HepG2 (cell line): Measurements from ENCODE around the gene NARF. TPM values are rescaled to one million over a fixed set of nuclear protein-coding genes. Genes with fewer than 3 reads are reported as not detected.
A peak's percentile ranks its signal among the peaks of the same experiment; 100 is the strongest.

Experiments
- DDIT3 ChIP-seq: sonication (generic); formaldehyde crosslinking; IDR thresholded peaks from 2 replicates; pipeline ENCODE4 v1.4.0; 2020; ENCODE audit warnings: mild to moderate bottlenecking, missing genetic modification reagents
- DMAP1 ChIP-seq: IDR thresholded peaks from 2 replicates; pipeline ENCODE4 v1.6.1; 2016
- GABPA ChIP-seq, 2 experiments: IDR thresholded peaks; 2 replicates each; pipeline ENCODE4 v1.6.1; 2011 to 2016; ENCODE audit warnings: low read depth in 2 of 2, low read length in 1 of 2, missing biosample characterization in 1 of 2, missing genetic modification characterization in 1 of 2
- GFI1 ChIP-seq: sonication (generic); formaldehyde crosslinking; IDR thresholded peaks from 2 replicates; pipeline ENCODE4 v1.5.0; 2020; ENCODE audit warnings: missing genetic modification reagents, mild to moderate bottlenecking, borderline replicate concordance
- HNRNPK ChIP-seq: fragments of 200-400 bp; formaldehyde crosslinking; IDR thresholded peaks from 2 replicates; pipeline ENCODE4 v1.6.1; 2018; ENCODE audit warnings: low read length, low read depth, moderate library complexity, mild to moderate bottlenecking; ENCODE audit not compliant: poor library complexity, severe bottlenecking
- MXD3 ChIP-seq: IDR thresholded peaks from 2 replicates; pipeline ENCODE4 v1.6.1; 2016; ENCODE audit warnings: mild to moderate bottlenecking, missing biosample characterization, missing genetic modification reagents
- RELA ChIP-seq: sonication (generic); formaldehyde crosslinking; IDR thresholded peaks from 2 replicates; pipeline ENCODE4 v1.4.0; 2020; ENCODE audit warnings: missing genetic modification reagents
- TBX2 ChIP-seq: sonication (generic); formaldehyde crosslinking; IDR thresholded peaks from 2 replicates; pipeline ENCODE4 v1.5.0; 2020; ENCODE audit warnings: missing genetic modification reagents, mild to moderate bottlenecking, borderline replicate concordance
- TFE3 ChIP-seq: IDR thresholded peaks from 2 replicates; pipeline ENCODE4 v1.6.1; 2016
- THAP9 ChIP-seq: sonication (generic); formaldehyde crosslinking; IDR thresholded peaks from 2 replicates; pipeline ENCODE4; 2020; ENCODE audit warnings: missing genetic modification reagents, mild to moderate bottlenecking, borderline replicate concordance
- U2AF1 ChIP-seq: fragments of 200-400 bp; formaldehyde crosslinking; optimal IDR thresholded peaks from 2 replicates; pipeline ENCODE3; 2017; ENCODE audit warnings: mild to moderate bottlenecking, low read depth, low read length
- ZBTB38 ChIP-seq: sonication (generic); formaldehyde crosslinking; IDR thresholded peaks from 2 replicates; pipeline ENCODE4 v1.5.1; 2020; ENCODE audit warnings: mild to moderate bottlenecking, missing genetic modification reagents
- ZNF33B ChIP-seq: sonication (generic); formaldehyde crosslinking; IDR thresholded peaks from 2 replicates; pipeline ENCODE4 v1.5.1; 2020; ENCODE audit warnings: mild to moderate bottlenecking, missing genetic modification reagents
- ZNF598 ChIP-seq: sonication (generic); formaldehyde crosslinking; IDR thresholded peaks from 2 replicates; pipeline ENCODE4 v1.5.1; 2020; ENCODE audit warnings: mild to moderate bottlenecking, missing genetic modification reagents, borderline replicate concordance
- ZNF816 ChIP-seq: sonication (generic); formaldehyde crosslinking; IDR thresholded peaks from 2 replicates; pipeline ENCODE4 v1.8.0; 2022; ENCODE audit warnings: missing genetic modification reagents, mild to moderate bottlenecking, borderline replicate concordance
- ZSCAN9 ChIP-seq: IDR thresholded peaks from 2 replicates; pipeline ENCODE4 v1.6.1; 2016; ENCODE audit warnings: borderline replicate concordance
- polyA plus RNA-seq, 8 experiments: library from polyadenylated mRNA; depleted of rRNA in 3 of 8; stranded (reverse) in 7 of 8; unstranded in 1 of 8; fragments of >200 nt; fragmentation: Illumina TruSeq in 4 of 8; extraction: Trizol in 4 of 8; gene quantifications; 2 replicates each; pipeline versions ENCODE4 v1.2.1 to v1.2.3, GENCODE V29; 2011 to 2016; ENCODE audit warnings: low read depth in 4 of 8, missing spikeins in 1 of 8, mixed read lengths in 1 of 8; ENCODE audit not compliant: insufficient read depth in 1 of 8
- total RNA-seq, 5 experiments: library from RNA; depleted of rRNA; stranded (reverse); fragments of >200 nt; fragmentation: Illumina TruSeq; extraction: Trizol; gene quantifications; 2 replicates each; pipeline ENCODE4 v1.2.3, GENCODE V29; 2016; ENCODE audit warnings: low read depth in 1 of 5
- TF ChIP-seq, protein P1 (sequence below): sonication (generic); formaldehyde crosslinking; conservative IDR thresholded peaks from 2 replicates; pipeline ENCODE4 v1.8.0; 2022; ENCODE audit warnings: missing genetic modification reagents
- TF ChIP-seq, protein P2 (sequence below): IDR thresholded peaks from 2 replicates; pipeline ENCODE4 v1.6.1; 2018; ENCODE audit warnings: missing genetic modification reagents
- TF ChIP-seq, protein P3 (sequence below): sonication (generic); formaldehyde crosslinking; IDR thresholded peaks from 2 replicates; pipeline ENCODE4 v1.4.0; 2020; ENCODE audit warnings: missing genetic modification reagents

NARF gene
- total and polyA plus RNA-seq, 2 of the 13 experiments (the other 11 are each of a cell fraction or from before 2014, with no cell fraction given) = 61.1 to 144 TPM

GRCh38 chr17:82494236-82495055, 35.9 kb downstream of the NARF start (continued):
- TF ChIP-seq, protein P1, sequence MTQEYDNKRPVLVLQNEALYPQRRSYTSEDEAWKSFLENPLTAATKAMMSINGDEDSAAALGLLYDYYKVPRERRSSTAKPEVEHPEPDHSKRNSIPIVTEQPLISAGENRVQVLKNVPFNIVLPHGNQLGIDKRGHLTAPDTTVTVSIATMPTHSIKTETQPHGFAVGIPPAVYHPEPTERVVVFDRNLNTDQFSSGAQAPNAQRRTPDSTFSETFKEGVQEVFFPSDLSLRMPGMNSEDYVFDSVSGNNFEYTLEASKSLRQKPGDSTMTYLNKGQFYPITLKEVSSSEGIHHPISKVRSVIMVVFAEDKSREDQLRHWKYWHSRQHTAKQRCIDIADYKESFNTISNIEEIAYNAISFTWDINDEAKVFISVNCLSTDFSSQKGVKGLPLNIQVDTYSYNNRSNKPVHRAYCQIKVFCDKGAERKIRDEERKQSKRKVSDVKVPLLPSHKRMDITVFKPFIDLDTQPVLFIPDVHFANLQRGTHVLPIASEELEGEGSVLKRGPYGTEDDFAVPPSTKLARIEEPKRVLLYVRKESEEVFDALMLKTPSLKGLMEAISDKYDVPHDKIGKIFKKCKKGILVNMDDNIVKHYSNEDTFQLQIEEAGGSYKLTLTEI (CRISPR knock-in tag) = no peak
- TF ChIP-seq ZSCAN9 (CRISPR knock-in tag) (peak; percentile 90), ZNF33B (CRISPR knock-in tag) (no peak; the same call in 1 of the 2 replicates), MXD3 (CRISPR knock-in tag) (0 out of 2 replicates have a peak, but pooled peaks have one; percentile 55), DMAP1 (CRISPR knock-in tag) (peak; percentile 53), U2AF1 (no peak), DDIT3 (CRISPR knock-in tag) (no peak), GABPA (IDR thresholded peaks at IDR 0.05; ENCODE audit: low read depth, low read length) (no peak), GABPA (CRISPR knock-in tag; IDR thresholded peaks at IDR 0.05; ENCODE audit: low read depth) (peak; percentile 51; the same call in 1 of the 2 replicates), HNRNPK (no peak), TFE3 (CRISPR knock-in tag) (peak; percentile 61), ZNF598 (CRISPR knock-in tag) (peak; percentile 66; the same call in 1 of the 2 replicates), ZNF816 (CRISPR knock-in tag) (no peak), THAP9 (CRISPR knock-in tag) (peak; percentile 69; the same call in 1 of the 2 replicates), TBX2 (peak; percentile 86), GFI1 (CRISPR knock-in tag) (peak; percentile 76), ZBTB38 (peak; percentile 88), RELA (CRISPR knock-in tag) (peak; percentile 54; the same call in 1 of the 2 replicates)
- TF ChIP-seq, protein P2, sequence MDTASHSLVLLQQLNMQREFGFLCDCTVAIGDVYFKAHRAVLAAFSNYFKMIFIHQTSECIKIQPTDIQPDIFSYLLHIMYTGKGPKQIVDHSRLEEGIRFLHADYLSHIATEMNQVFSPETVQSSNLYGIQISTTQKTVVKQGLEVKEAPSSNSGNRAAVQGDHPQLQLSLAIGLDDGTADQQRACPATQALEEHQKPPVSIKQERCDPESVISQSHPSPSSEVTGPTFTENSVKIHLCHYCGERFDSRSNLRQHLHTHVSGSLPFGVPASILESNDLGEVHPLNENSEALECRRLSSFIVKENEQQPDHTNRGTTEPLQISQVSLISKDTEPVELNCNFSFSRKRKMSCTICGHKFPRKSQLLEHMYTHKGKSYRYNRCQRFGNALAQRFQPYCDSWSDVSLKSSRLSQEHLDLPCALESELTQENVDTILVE = peak; percentile 79
- TF ChIP-seq, protein P3, sequence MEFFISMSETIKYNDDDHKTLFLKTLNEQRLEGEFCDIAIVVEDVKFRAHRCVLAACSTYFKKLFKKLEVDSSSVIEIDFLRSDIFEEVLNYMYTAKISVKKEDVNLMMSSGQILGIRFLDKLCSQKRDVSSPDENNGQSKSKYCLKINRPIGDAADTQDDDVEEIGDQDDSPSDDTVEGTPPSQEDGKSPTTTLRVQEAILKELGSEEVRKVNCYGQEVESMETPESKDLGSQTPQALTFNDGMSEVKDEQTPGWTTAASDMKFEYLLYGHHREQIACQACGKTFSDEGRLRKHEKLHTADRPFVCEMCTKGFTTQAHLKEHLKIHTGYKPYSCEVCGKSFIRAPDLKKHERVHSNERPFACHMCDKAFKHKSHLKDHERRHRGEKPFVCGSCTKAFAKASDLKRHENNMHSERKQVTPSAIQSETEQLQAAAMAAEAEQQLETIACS = no peak
